ENCODE measurements around the gene RAP1GAP2.

The RAP1GAP2 gene

GRCh38 chr17:2796164-2797125 lies at the start of gene RAP1GAP2:
TSS of gene RAP1GAP2 (plus strand) at chr17:2796438. CDS start at chr17:2796528, 90 bp downstream.
- peaks cover 3% of the 10 kb centered on the region for H3K36me3 Mint-ChIP-seq (ENCODE audit: low read depth)
- no peaks in the 10 kb centered on the region for H3K9me3 Mint-ChIP-seq
- H3K4me1 Mint-ChIP-seq (ENCODE audit: low read depth), result peaks cover 65% of the 10 kb centered on the region
- peaks cover 69% of the 10 kb centered on the region for H3K27me3 Mint-ChIP-seq
- DNase-seq, result peak; percentile 68
- peak within 1 kb of the TSS; percentile 68 for H3K4me3 Mint-ChIP-seq
- H3K27ac Mint-ChIP-seq, result no peak within 1 kb of the TSS

GRCh38 chr17:2749058-2749783 lies 47.0 kb upstream of the RAP1GAP2 start, which contains the start of gene CCDC92B:
TSS of gene CCDC92B (minus strand) at chr17:2749652. CDS start at chr17:2735145, 14,507 bp downstream.
- Mint-ChIP-seq H3K27me3 (peaks cover 76% of the 10 kb centered on the region), H3K36me3 (ENCODE audit: low read depth) (no peaks in the 10 kb centered on the region), H3K27ac (no peak within 1 kb of the TSS), H3K9me3 (no peaks in the 10 kb centered on the region), H3K4me1 (ENCODE audit: low read depth) (no peaks in the 10 kb centered on the region), H3K4me3 (no peak within 1 kb of the TSS)
- no peak for DNase-seq

GRCh38 chr17:2749784-2750181 lies 46.5 kb upstream of the RAP1GAP2 start:
- H3K9me3 Mint-ChIP-seq, result no peaks in the 10 kb centered on the region
- no peak overlapping the region for H3K4me3 Mint-ChIP-seq
- no peaks in the 10 kb centered on the region for H3K4me1 Mint-ChIP-seq (ENCODE audit: low read depth)
- no peak overlapping the region for H3K27ac Mint-ChIP-seq
- peaks cover 76% of the 10 kb centered on the region for H3K27me3 Mint-ChIP-seq
- DNase-seq, result peak; percentile 86
- H3K36me3 Mint-ChIP-seq (ENCODE audit: low read depth), result no peaks in the 10 kb centered on the region

GRCh38 chr17:2750721-2751120 lies 45.5 kb upstream of the RAP1GAP2 start:
- Mint-ChIP-seq H3K9me3 (no peaks in the 10 kb centered on the region), H3K27me3 (peaks cover 73% of the 10 kb centered on the region), H3K4me3 (no peak overlapping the region), H3K36me3 (ENCODE audit: low read depth) (no peaks in the 10 kb centered on the region), H3K4me1 (ENCODE audit: low read depth) (peaks cover 2% of the 10 kb centered on the region), H3K27ac (no peak overlapping the region)
- no peak for DNase-seq

- peaks cover 74% of the 10 kb centered on the region for H3K27me3 Mint-ChIP-seq
- H3K9me3 Mint-ChIP-seq, result no peaks in the 10 kb centered on the region
- H3K36me3 Mint-ChIP-seq (ENCODE audit: low read depth), result no peaks in the 10 kb centered on the region
- H3K27ac Mint-ChIP-seq, result no peak overlapping the region
- H3K4me3 Mint-ChIP-seq, result no peak overlapping the region
- peaks cover 6% of the 10 kb centered on the region for H3K4me1 Mint-ChIP-seq (ENCODE audit: low read depth)
- DNase-seq, result no peak
These were observed 44.7 kb upstream of the RAP1GAP2 start for GRCh38 chr17:2751491-2751890.

- Mint-ChIP-seq H3K4me1 (ENCODE audit: low read depth) (peaks cover 8% of the 10 kb centered on the region), H3K36me3 (ENCODE audit: low read depth) (no peaks in the 10 kb centered on the region), H3K9me3 (no peaks in the 10 kb centered on the region), H3K27ac (no peak overlapping the region), H3K4me3 (no peak overlapping the region), H3K27me3 (peaks cover 75% of the 10 kb centered on the region)
- DNase-seq, result no peak
These were observed 40.1 kb upstream of the RAP1GAP2 start for GRCh38 chr17:2755891-2756724.

GRCh38 chr17:2758870-2759269 lies 37.4 kb upstream of the RAP1GAP2 start:
- H3K4me3 Mint-ChIP-seq, result no peak overlapping the region
- H3K27me3 Mint-ChIP-seq, result peaks cover 68% of the 10 kb centered on the region
- H3K36me3 Mint-ChIP-seq (ENCODE audit: low read depth), result no peaks in the 10 kb centered on the region
- DNase-seq, result no peak
- H3K9me3 Mint-ChIP-seq, result no peaks in the 10 kb centered on the region
- H3K27ac Mint-ChIP-seq, result no peak overlapping the region
- H3K4me1 Mint-ChIP-seq (ENCODE audit: low read depth), result peaks cover 8% of the 10 kb centered on the region

- Mint-ChIP-seq H3K27ac (no peak overlapping the region), H3K9me3 (no peaks in the 10 kb centered on the region), H3K4me3 (no peak overlapping the region), H3K27me3 (peaks cover 38% of the 10 kb centered on the region), H3K4me1 (ENCODE audit: low read depth) (no peaks in the 10 kb centered on the region), H3K36me3 (ENCODE audit: low read depth) (no peaks in the 10 kb centered on the region)
- DNase-seq, result no peak
These were observed 26.1 kb upstream of the RAP1GAP2 start for GRCh38 chr17:2770129-2770528.

- Mint-ChIP-seq H3K27me3 (peaks cover 59% of the 10 kb centered on the region), H3K9me3 (no peaks in the 10 kb centered on the region), H3K4me3 (no peak overlapping the region), H3K36me3 (ENCODE audit: low read depth) (no peaks in the 10 kb centered on the region), H3K27ac (no peak overlapping the region), H3K4me1 (ENCODE audit: low read depth) (peaks cover 9% of the 10 kb centered on the region)
- DNase-seq, result no peak
These were observed 21.0 kb upstream of the RAP1GAP2 start for GRCh38 chr17:2775206-2775605.

- no peaks in the 10 kb centered on the region for H3K9me3 Mint-ChIP-seq
- H3K4me3 Mint-ChIP-seq, result peak overlapping the region; percentile 64
- H3K27ac Mint-ChIP-seq, result no peak overlapping the region
- no peak for DNase-seq
- peaks cover 63% of the 10 kb centered on the region for H3K27me3 Mint-ChIP-seq
- peaks cover 9% of the 10 kb centered on the region for H3K4me1 Mint-ChIP-seq (ENCODE audit: low read depth)
- no peaks in the 10 kb centered on the region for H3K36me3 Mint-ChIP-seq (ENCODE audit: low read depth)
These were observed 19.5 kb upstream of the RAP1GAP2 start for GRCh38 chr17:2776589-2777241.

GRCh38 chr17:2777242-2777867 lies 18.9 kb upstream of the RAP1GAP2 start:
- Mint-ChIP-seq H3K4me3 (peak overlapping the region; percentile 64), H3K36me3 (ENCODE audit: low read depth) (no peaks in the 10 kb centered on the region), H3K27ac (no peak overlapping the region), H3K9me3 (no peaks in the 10 kb centered on the region), H3K27me3 (peaks cover 63% of the 10 kb centered on the region), H3K4me1 (ENCODE audit: low read depth) (peaks cover 9% of the 10 kb centered on the region)
- DNase-seq, result no peak

- H3K27me3 Mint-ChIP-seq, result peaks cover 54% of the 10 kb centered on the region
These were observed 17.7 kb upstream of the RAP1GAP2 start for GRCh38 chr17:2778489-2778888.

GRCh38 chr17:2779545-2779944 lies 16.7 kb upstream of the RAP1GAP2 start:
- DNase-seq, result no peak
- H3K4me1 Mint-ChIP-seq (ENCODE audit: low read depth), result peaks cover 9% of the 10 kb centered on the region
- no peaks in the 10 kb centered on the region for H3K9me3 Mint-ChIP-seq
- H3K27ac Mint-ChIP-seq, result no peak overlapping the region
- H3K36me3 Mint-ChIP-seq (ENCODE audit: low read depth), result no peaks in the 10 kb centered on the region
- peaks cover 45% of the 10 kb centered on the region for H3K27me3 Mint-ChIP-seq
- no peak overlapping the region for H3K4me3 Mint-ChIP-seq

More at GRCh38 chr17:2778489-2778888, 17.7 kb upstream of the RAP1GAP2 start:
- Mint-ChIP-seq H3K9me3 (no peaks in the 10 kb centered on the region), H3K36me3 (ENCODE audit: low read depth) (no peaks in the 10 kb centered on the region), H3K4me3 (no peak overlapping the region), H3K27ac (no peak overlapping the region), H3K4me1 (ENCODE audit: low read depth) (peaks cover 9% of the 10 kb centered on the region)
- DNase-seq, result no peak

Data from activated T-cell treated with anti-CD3 and anti-CD28 coated beads, Interleukin-2, amount 50 U/mL, for 24 hours (primary cell).